Esophagus squamous epithelium (tissue), 5 donors: ENCODE data around the gene DUSP10. TPM values are rescaled to one million over a fixed set of nuclear protein-coding genes. Genes with fewer than 3 reads are reported as not detected.
A peak's percentile ranks its signal among the peaks of the same experiment; 100 is the strongest.

ENCODE experiments used
- DNase-seq: peaks from one replicate; lab custom pipeline; 2025; lab: John Stamatoyannopoulos, UW
- H3K27ac ChIP-seq, 4 donors: fragments of 200-600 bp; sonication (generic); one replicate each; pipeline ENCODE4 v1.5.1; 2016 to 2019; ENCODE audit warnings: mild to moderate bottlenecking in 1 of 4
- H3K27me3 ChIP-seq, 4 donors: fragments of 200-600 bp; sonication (generic); 1 replicate in 3 of 4; 2 replicates in 1 of 4; pipeline versions ENCODE4 v1.5.1 to v1.6.0; 2017 to 2021; ENCODE audit warnings: antibody characterized with exemption in 1 of 4
- H3K36me3 ChIP-seq, 3 donors: fragments of 200-600 bp; sonication (generic); one replicate each; pipeline ENCODE4 v1.5.1; 2016 to 2019
- H3K4me1 ChIP-seq, 3 donors: fragments of 200-600 bp; sonication (generic); one replicate each; pipeline ENCODE4 v1.5.1; 2017 to 2019
- H3K4me3 ChIP-seq, 4 donors: fragments of 200-600 bp; sonication (generic); 1 replicate in 3 of 4; 2 replicates in 1 of 4; pipeline ENCODE4 v1.5.1; 2016 to 2019; ENCODE audit warnings: mild to moderate bottlenecking in 2 of 4, moderate library complexity in 1 of 4
- H3K9me3 ChIP-seq, 3 donors: fragments of 200-600 bp; sonication (generic); one replicate each; pipeline ENCODE4 v1.5.1; 2016 to 2019
- CTCF ChIP-seq, 6 experiments: fragments of 450-650 bp in 4 of 6; fragments of 200-600 bp in 2 of 6; sonication (generic) in 2 of 6; IDR thresholded peaks; one replicate each; pipeline ENCODE4 v1.5.1; 2016 to 2019; ENCODE audit warnings: antibody characterized with exemption in 6 of 6, mild to moderate bottlenecking in 4 of 6, moderate library complexity in 4 of 6
- POLR2A ChIP-seq, 4 donors: fragments of 450-650 bp; IDR thresholded peaks; one replicate each; pipeline ENCODE4 v1.6.1; 2017; ENCODE audit warnings: antibody characterized with exemption in 4 of 4, mild to moderate bottlenecking in 4 of 4, moderate library complexity in 3 of 4
- WGBS, 2 donors: methylation state at CpG; one replicate each; pipeline ENCODE4 v1.1.5; 2018; 5-methylcytosine and 5-hydroxymethylcytosine counted together
- intact Hi-C: fragments of 100-400 bp; cut with DNase I; formaldehyde crosslinking; loops from one replicate; pipeline ENCODE4 v1.15.0; 2022
- total RNA-seq, 4 donors: library from RNA; depleted of rRNA; stranded (reverse); fragments of >200 nt; gene quantifications; one replicate each; pipeline ENCODE4 v1.1.0, GENCODE V29; 2016
- donor health status: DM: yes; HTN: yes; CAD: no.

Gene DUSP10
- total RNA-seq, 4 donors from 2014 or later = 1.4 to 7.4 (median 4.9) TPM

- H3K27ac ChIP-seq = no peak overlapping the region
- peaks cover 0 to 10% (median 0%) of the 10 kb centered on the region in 3 donors for H3K36me3 ChIP-seq
- intact Hi-C loops = no loop called here
- no peak overlapping the region for H3K4me3 ChIP-seq
- no peak for TF ChIP-seq POLR2A (IDR thresholded peaks at IDR 0.05)
- TF ChIP-seq CTCF (IDR thresholded peaks at IDR 0.05) = no peak
- no peak for DNase-seq
- H3K9me3 ChIP-seq = no peaks in the 10 kb centered on the region
- H3K27me3 ChIP-seq = no peaks in the 10 kb centered on the region
- H3K4me1 ChIP-seq = peaks cover 0 to 11% (median 3%) of the 10 kb centered on the region in 3 donors
Observed at GRCh38 chr1:221699978-221700519, 41.8 kb downstream of the DUSP10 start.

GRCh38 chr1:221699577-221699976 lies 42.3 kb downstream of the DUSP10 start:
- no peaks in the 10 kb centered on the region for H3K27me3 ChIP-seq
- peaks cover 0 to 6% (median 3%) of the 10 kb centered on the region in 3 donors for H3K4me1 ChIP-seq
- H3K9me3 ChIP-seq = no peaks in the 10 kb centered on the region
- intact Hi-C loops = no loop called here
- H3K36me3 ChIP-seq = peaks cover 0 to 10% (median 0%) of the 10 kb centered on the region in 3 donors
- H3K27ac ChIP-seq = peak overlapping the region in 2 of 4 donors; percentile 13 to 19
- no peak for DNase-seq
- TF ChIP-seq POLR2A (IDR thresholded peaks at IDR 0.05) = no peak
- TF ChIP-seq CTCF (IDR thresholded peaks at IDR 0.05) = no peak
- WGBS, 2 donors = 60 to 73% methylated on average over 1 of the region's 1 CpG
- no peak overlapping the region for H3K4me3 ChIP-seq

GRCh38 chr1:221698579-221699349 lies 43.1 kb downstream of the DUSP10 start:
- TF ChIP-seq POLR2A (IDR thresholded peaks at IDR 0.05) = no peak
- TF ChIP-seq CTCF (IDR thresholded peaks at IDR 0.05) = no peak
- no peaks in the 10 kb centered on the region for H3K27me3 ChIP-seq
- no peak for DNase-seq
- peak overlapping the region in 2 of 4 donors; percentile 19 to 44 for H3K27ac ChIP-seq
- H3K9me3 ChIP-seq = no peaks in the 10 kb centered on the region
- intact Hi-C loops = no loop called here
- peaks cover 0 to 3% (median under 1%) of the 10 kb centered on the region in 3 donors for H3K4me1 ChIP-seq
- H3K4me3 ChIP-seq = no peak overlapping the region
- H3K36me3 ChIP-seq = peaks cover 0 to 10% (median 0%) of the 10 kb centered on the region in 3 donors
- WGBS, 2 donors = 83 to 92% methylated on average over 4 of the region's 4 CpGs

GRCh38 chr1:221697923-221698425 lies 43.9 kb downstream of the DUSP10 start:
- TF ChIP-seq CTCF (IDR thresholded peaks at IDR 0.05) = no peak
- TF ChIP-seq POLR2A (IDR thresholded peaks at IDR 0.05) = no peak
- Histone ChIP-seq H3K9me3 (peaks cover 0 to 7% (median 0%) of the 10 kb centered on the region in 3 donors), H3K36me3 (peaks cover 0 to 10% (median 0%) of the 10 kb centered on the region in 3 donors), H3K27ac (peak overlapping the region in 1 of 4 donors; percentile 44), H3K4me1 (peaks cover 0 to 3% (median 0%) of the 10 kb centered on the region in 3 donors), H3K4me3 (no peak overlapping the region), H3K27me3 (no peaks in the 10 kb centered on the region)
- 48 to 51% methylated on average over 3 of the region's 3 CpGs for WGBS, 2 donors
- no peak for DNase-seq
- intact Hi-C loops = no loop called here
